Measurements from ENCODE around the gene MEOX2. TPM values are rescaled to one million over a fixed set of nuclear protein-coding genes. Genes with fewer than 3 reads are reported as not detected.

MEOX2 gene
- total and polyA plus RNA-seq, 2 of the 8 experiments (the other 6 are each of a cell fraction or from before 2014, with no cell fraction given), result 0.05 to 0.19 TPM

- TF ChIP-seq CHD7 (IDR thresholded peaks at IDR 0.05; ENCODE audit: insufficient replicate concordance, low read length), result no peak
- TF ChIP-seq TBP (IDR thresholded peaks at IDR 0.05; ENCODE audit: low read depth, low read length), result no peak
- no peak for TF ChIP-seq NANOG (IDR thresholded peaks at IDR 0.05; ENCODE audit: insufficient read depth, low read depth, low read length, poor library complexity, severe bottlenecking)
- no peak for TF ChIP-seq ATF2 (IDR thresholded peaks at IDR 0.05; ENCODE audit: low read length)
- no peak for TF ChIP-seq SP2 (IDR thresholded peaks at IDR 0.05; ENCODE audit: low read length)
- no peak for TF ChIP-seq CBX5 (IDR thresholded peaks at IDR 0.05; ENCODE audit: low read depth, low read length)
- no peak for TF ChIP-seq JUND (IDR thresholded peaks at IDR 0.05; ENCODE audit: low read length)
- TF ChIP-seq EZH2 (IDR thresholded peaks at IDR 0.05; ENCODE audit: low read depth, low read length, severe bottlenecking), result no peak
- TF ChIP-seq TCF12 (IDR thresholded peaks at IDR 0.05; ENCODE audit: low read depth, low read length), result no peak
- TF ChIP-seq MAFK (IDR thresholded peaks at IDR 0.05; ENCODE audit: low read depth, low read length), result no peak
These were observed 17.2 kb upstream of the MEOX2 start (continued) for GRCh38 chr7:15703732-15704131.

Measured in H1 (cell line).